ENCODE results near the gene ST7L. TPM values are rescaled to one million over a fixed set of nuclear protein-coding genes. Genes with fewer than 3 reads are reported as not detected.

ST7L gene
- total RNA-seq, result 10 to 100 TPM; 12.4 to 22.2 (median 14.0) TPM
- 10 to 100 TPM in 1 of 2 donors, 1 to 10 TPM in 1; 9.2 to 11.3 TPM for polyA plus RNA-seq
- long read RNA-seq, donor 1, full-length matches to known transcripts, result 10 of 15 reads
- long read RNA-seq, donor 1, partial matches to known transcripts, result 2 of 15 reads
- long read RNA-seq, donor 1, other reads (novel, unspliced or antisense), result 3 of 15 reads
- long read RNA-seq, donor 2, full-length matches to known transcripts, result 4 of 8 reads
- long read RNA-seq, donor 2, partial matches to known transcripts, result 0 of 8 reads
- long read RNA-seq, donor 2, other reads (novel, unspliced or antisense), result 4 of 8 reads
- long read RNA-seq, donor 3, full-length matches to known transcripts, result 22 of 36 reads
- long read RNA-seq, donor 3, partial matches to known transcripts, result 2 of 36 reads
- long read RNA-seq, donor 3, other reads (novel, unspliced or antisense), result 12 of 36 reads

GRCh38 chr1:112618721-112619517, at the start of gene ST7L:
ST7L (minus strand) TSS chr1:112619141; CDS start chr1:112619113, 28 bp downstream.
- Histone ChIP-seq H3K4me3 (peak within 1 kb of the TSS; percentile 57 to 98 (median 83)), H3K9me3 (no peaks in the 10 kb centered on the region), H3K27ac (peak within 1 kb of the TSS; percentile 91 to 100 (median 98)), H3K27me3 (no peaks in the 10 kb centered on the region), H3K36me3 (peaks cover 0 to 36% (median 13%) of the 10 kb centered on the region in 9 donors), H3K4me1 (peaks cover 3 to 57% (median 46%) of the 10 kb centered on the region in 9 donors)
- ATAC-seq (peak; percentile 85 to 96 (median 93)), DNase-seq (peak; percentile 74 to 88)
- intact Hi-C loops (cut with DNase I), result loop anchor here in 7 of 10 donors (1.0 to 10.0 kb wide), 10 partner anchors 88 to 228 kb away; partner anchors contain the start of genes RHOC (in 6 of the 7), WNT2B (in 2 of the 7), CTTNBP2NL (in 1 of the 7) and PPM1J (in 1 of the 7)
- WGBS, 2 donors, result 0% methylated on average over 48 of the region's 48 CpGs
- TF ChIP-seq CTCF (IDR thresholded peaks at IDR 0.05), result no peak

- H3K27me3 ChIP-seq, result no peaks in the 10 kb centered on the region
- intact Hi-C loops (cut with DNase I), result no loop called here
- TF ChIP-seq CTCF (IDR thresholded peaks at IDR 0.05), result no peak
- peaks cover 0 to 14% (median 0%) of the 10 kb centered on the region in 9 donors for H3K4me1 ChIP-seq
- H3K27ac ChIP-seq, result no peak overlapping the region
- no peak overlapping the region for H3K4me3 ChIP-seq
- DNase-seq (no peak), ATAC-seq (no peak)
- no peaks in the 10 kb centered on the region for H3K9me3 ChIP-seq
- H3K36me3 ChIP-seq, result peaks cover 0 to 100% (median 29%) of the 10 kb centered on the region in 9 donors
- WGBS, 2 donors, result 94 to 95% methylated on average over 2 of the region's 2 CpGs
Observed at GRCh38 chr1:112666946-112667345, 48.0 kb upstream of the ST7L start.

- H3K4me3 ChIP-seq, result no peak overlapping the region
- no peak for TF ChIP-seq CTCF (IDR thresholded peaks at IDR 0.05)
- intact Hi-C loops (cut with DNase I), result no loop called here
- 77 to 79% methylated on average over 3 of the region's 3 CpGs for WGBS, 2 donors
- H3K9me3 ChIP-seq, result no peaks in the 10 kb centered on the region
- no peaks in the 10 kb centered on the region for H3K27me3 ChIP-seq
- no peak overlapping the region for H3K27ac ChIP-seq
- peaks cover 0 to 14% (median 0%) of the 10 kb centered on the region in 9 donors for H3K4me1 ChIP-seq
- peaks cover 0 to 100% (median 35%) of the 10 kb centered on the region in 9 donors for H3K36me3 ChIP-seq
- ATAC-seq (no peak), DNase-seq (no peak)
Observed at GRCh38 chr1:112665857-112666256, 46.9 kb upstream of the ST7L start.

GRCh38 chr1:112651205-112651604, 32.3 kb upstream of the ST7L start:
- Histone ChIP-seq H3K27ac (no peak overlapping the region), H3K36me3 (peaks cover 0 to 96% (median 21%) of the 10 kb centered on the region in 9 donors), H3K4me1 (peaks cover 0 to 8% (median 0%) of the 10 kb centered on the region in 9 donors), H3K27me3 (no peaks in the 10 kb centered on the region), H3K4me3 (no peak overlapping the region), H3K9me3 (no peaks in the 10 kb centered on the region)
- WGBS, 2 donors, result 97 to 98% methylated on average over 1 of the region's 1 CpG
- DNase-seq (no peak), ATAC-seq (no peak)
- TF ChIP-seq CTCF (IDR thresholded peaks at IDR 0.05), result no peak
- intact Hi-C loops (cut with DNase I), result no loop called here

All from heart right ventricle (tissue), 16 donors.